Right lobe of liver (tissue), 6 donors: ENCODE data around the gene NTM. TPM values are rescaled to one million over a fixed set of nuclear protein-coding genes. Genes with fewer than 3 reads are reported as not detected.

Source experiments
- ATAC-seq, 4 donors: fragments of 200-7000 bp; cut with Tn5 transposase; one replicate each; pipeline ENCODE4 v1.9.1; 2020; ENCODE audit warnings: mild to moderate bottlenecking in 4 of 4, moderate library complexity in 4 of 4
- DNase-seq, 3 donors: peaks; one replicate each; pipeline ENCODE4 v3.0.0-alpha.2; 2020
- H3K27ac ChIP-seq, 3 donors: fragments of 200-600 bp; one replicate each; pipeline ENCODE4 v1.8.0; 2022
- H3K27me3 ChIP-seq, 2 donors: fragments of 200-600 bp; one replicate each; pipeline ENCODE4 v1.8.0; 2022
- H3K36me3 ChIP-seq, 4 donors: fragments of 200-600 bp; sonication (generic) in 1 of 4; one replicate each; pipeline versions ENCODE4 v1.5.1 to v1.8.0; 2017 to 2022; ENCODE audit warnings: control low read depth in 1 of 4
- H3K4me1 ChIP-seq, 4 donors: fragments of 200-600 bp; sonication (generic) in 1 of 4; one replicate each; pipeline versions ENCODE4 v1.5.1 to v1.8.0; 2017 to 2022; ENCODE audit warnings: control low read depth in 1 of 4
- H3K4me3 ChIP-seq, 3 donors: fragments of 200-600 bp; one replicate each; pipeline ENCODE4 v1.8.0; 2022
- H3K9me3 ChIP-seq, 4 donors: fragments of 200-600 bp; sonication (generic) in 1 of 4; one replicate each; pipeline versions ENCODE4 v1.5.1 to v1.8.0; 2017 to 2022; ENCODE audit warnings: control low read depth in 1 of 4
- POLR2A ChIP-seq: fragments of 450-650 bp; IDR thresholded peaks from one replicate; pipeline ENCODE4 v1.6.1; 2017; ENCODE audit warnings: antibody characterized with exemption, mild to moderate bottlenecking
- WGBS: methylation state at CpG from one replicate; pipeline ENCODE4 v1.1.6; 2018; ENCODE audit warnings: low coverage, low lambda C conversion rate; ENCODE audit not compliant: insufficient coverage; ENCODE audit errors: missing lambda C conversion rate; 5-methylcytosine and 5-hydroxymethylcytosine counted together
- intact Hi-C, 2 donors: fragments of 100-400 bp; cut with DNase I; formaldehyde crosslinking; loops; one replicate each; pipeline versions ENCODE4 v1.11.2 to v1.14.1; 2022
- total RNA-seq, 6 experiments: library from RNA; depleted of rRNA in 2 of 6; stranded (reverse); fragments of >200 nt in 2 of 6; fragmentation: NEBNext Ultra II Directional in 3 of 6; extraction: Animal tissue kit (Norgen Biotek cat#: 25700) in 3 of 6; gene quantifications; one replicate each; pipeline versions ENCODE4 v1.1.0 to v1.2.4, GENCODE V29; 2016 to 2023
- TF ChIP-seq, protein P1 (sequence below), 4 donors: fragments of 200-600 bp in 3 of 4; fragments of 450-650 bp in 1 of 4; IDR thresholded peaks; one replicate each; pipeline versions ENCODE4 v1.5.1 to v1.8.0; 2016 to 2022; ENCODE audit warnings: antibody characterized with exemption in 4 of 4, mild to moderate bottlenecking in 2 of 4
- donor health status: DM: no; HTN: yes; CAD: no.
- donor health status: DM: no; HTN: no; CAD: no.
- donor health status: DM: no; HTN: no; CAD: no.
- donor health status: DM: no; HTN: yes; CAD: no.
- donor health status: DM: no; HTN: yes; CAD: no.

The NTM gene
- total RNA-seq, 6 experiments from 2014 or later: 0.35 TPM; not detected in 5

DNA sequence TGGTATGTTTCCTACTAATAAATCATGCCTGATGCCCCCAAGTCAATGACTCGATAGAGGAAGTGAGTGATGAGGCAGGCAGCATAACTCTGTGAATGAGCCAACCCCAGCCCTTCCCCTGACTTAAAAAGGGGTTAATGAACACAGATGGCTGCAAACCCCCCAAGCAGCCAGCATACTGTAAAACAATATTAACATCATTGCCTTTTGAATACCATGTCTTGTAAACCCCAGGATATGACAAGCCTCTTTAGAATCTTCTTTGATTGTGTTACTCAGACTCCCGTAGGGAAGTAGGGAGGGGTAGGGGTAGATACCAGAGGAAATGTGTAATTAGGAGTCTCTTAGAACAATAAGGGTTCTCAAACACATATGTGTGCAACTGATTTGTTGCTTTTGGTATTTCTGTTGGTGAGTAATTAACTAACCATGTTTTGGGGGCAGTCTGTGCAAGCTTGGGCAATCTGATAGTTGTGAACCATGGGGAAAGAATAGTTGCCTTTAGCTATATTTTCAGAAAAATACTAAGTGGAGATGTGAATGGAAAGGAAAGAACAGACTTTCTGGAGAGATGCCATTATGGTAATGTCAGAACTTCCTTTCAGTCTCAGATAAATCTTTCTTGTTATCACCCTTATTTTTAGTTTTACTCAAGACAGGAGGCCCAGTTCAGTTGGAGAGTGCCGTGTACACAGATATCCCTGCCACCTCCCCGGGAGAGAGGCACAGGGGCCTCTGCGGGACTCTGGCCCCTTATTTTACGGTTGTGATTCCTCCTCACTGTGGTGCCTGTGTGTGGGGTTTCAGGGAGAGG, 701.8 kb downstream of the NTM start:
- ATAC-seq (peak in 2 of 4 donors; percentile 60 to 68), DNase-seq (no peak)
- Histone ChIP-seq H3K4me1 (no peaks in the 10 kb centered on the region), H3K9me3 (no peaks in the 10 kb centered on the region), H3K27ac (peak overlapping the region in 1 of 3 donors; percentile 32), H3K27me3 (no peaks in the 10 kb centered on the region), H3K4me3 (no peak overlapping the region), H3K36me3 (no peaks in the 10 kb centered on the region)
- intact Hi-C loops: no loop called here
- 18% methylated on average over 5 of the region's 6 CpGs for WGBS
- TF ChIP-seq, protein P1, sequence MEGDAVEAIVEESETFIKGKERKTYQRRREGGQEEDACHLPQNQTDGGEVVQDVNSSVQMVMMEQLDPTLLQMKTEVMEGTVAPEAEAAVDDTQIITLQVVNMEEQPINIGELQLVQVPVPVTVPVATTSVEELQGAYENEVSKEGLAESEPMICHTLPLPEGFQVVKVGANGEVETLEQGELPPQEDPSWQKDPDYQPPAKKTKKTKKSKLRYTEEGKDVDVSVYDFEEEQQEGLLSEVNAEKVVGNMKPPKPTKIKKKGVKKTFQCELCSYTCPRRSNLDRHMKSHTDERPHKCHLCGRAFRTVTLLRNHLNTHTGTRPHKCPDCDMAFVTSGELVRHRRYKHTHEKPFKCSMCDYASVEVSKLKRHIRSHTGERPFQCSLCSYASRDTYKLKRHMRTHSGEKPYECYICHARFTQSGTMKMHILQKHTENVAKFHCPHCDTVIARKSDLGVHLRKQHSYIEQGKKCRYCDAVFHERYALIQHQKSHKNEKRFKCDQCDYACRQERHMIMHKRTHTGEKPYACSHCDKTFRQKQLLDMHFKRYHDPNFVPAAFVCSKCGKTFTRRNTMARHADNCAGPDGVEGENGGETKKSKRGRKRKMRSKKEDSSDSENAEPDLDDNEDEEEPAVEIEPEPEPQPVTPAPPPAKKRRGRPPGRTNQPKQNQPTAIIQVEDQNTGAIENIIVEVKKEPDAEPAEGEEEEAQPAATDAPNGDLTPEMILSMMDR (IDR thresholded peaks at IDR 0.05): no peak
- no peak for TF ChIP-seq POLR2A

DNA sequence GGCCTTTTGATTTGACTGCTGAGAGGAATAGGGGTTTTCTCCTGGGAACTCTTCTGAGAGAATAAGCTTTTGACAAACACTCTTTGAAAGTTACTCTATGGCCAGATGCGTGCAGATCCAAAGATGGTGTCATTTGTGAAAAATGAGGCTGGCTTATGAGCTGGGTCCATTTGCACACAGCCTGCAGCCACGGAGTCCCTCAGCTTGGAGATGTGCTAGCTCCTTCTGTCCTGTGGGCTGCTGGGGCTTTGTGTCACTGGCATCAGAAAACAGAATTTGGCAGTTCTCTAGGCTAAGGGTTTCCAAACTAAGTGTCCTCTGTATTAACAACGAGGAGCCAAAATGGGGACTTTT, 702.4 kb downstream of the NTM start:
- intact Hi-C loops: no loop called here
- no peaks in the 10 kb centered on the region for H3K27me3 ChIP-seq
- no peaks in the 10 kb centered on the region for H3K9me3 ChIP-seq

DNA sequence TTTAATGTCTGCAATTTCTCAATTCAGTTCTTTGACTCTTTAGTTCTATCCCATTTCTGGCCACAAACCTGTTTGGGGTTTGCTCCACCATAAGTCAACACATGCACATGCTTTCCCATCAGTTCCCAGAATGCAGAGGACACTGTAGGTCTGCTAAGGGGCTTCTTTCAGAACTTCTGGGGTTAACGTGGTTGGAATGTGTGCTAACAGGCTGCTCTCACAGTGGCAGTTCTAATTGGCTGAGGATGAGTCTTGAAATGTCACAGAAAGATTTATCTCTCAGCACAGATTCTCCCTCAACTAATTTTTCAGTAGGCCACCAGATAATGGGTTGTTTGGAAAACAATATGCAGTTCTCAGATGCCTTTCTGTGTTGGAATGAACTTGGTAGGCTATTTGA, 703.4 kb downstream of the NTM start:
- H3K27ac ChIP-seq: no peak overlapping the region
- intact Hi-C loops: no loop called here
- DNase-seq: no peak
- TF ChIP-seq, protein P1 (IDR thresholded peaks at IDR 0.05): no peak
- TF ChIP-seq POLR2A: no peak
- no peak overlapping the region for H3K4me3 ChIP-seq
- no peaks in the 10 kb centered on the region for H3K27me3 ChIP-seq
- no peak for ATAC-seq
- H3K4me1 ChIP-seq: no peaks in the 10 kb centered on the region
- 20% methylated on average over 1 of the region's 1 CpG for WGBS
- no peaks in the 10 kb centered on the region for H3K9me3 ChIP-seq
- no peaks in the 10 kb centered on the region for H3K36me3 ChIP-seq

More for the DNA sequence above, 702.4 kb downstream of the NTM start:
- no peak for DNase-seq
- Histone ChIP-seq H3K4me3 (no peak overlapping the region), H3K4me1 (no peaks in the 10 kb centered on the region), H3K27ac (peak overlapping the region in 1 of 3 donors; percentile 32), H3K36me3 (no peaks in the 10 kb centered on the region)
- TF ChIP-seq POLR2A: no peak
- TF ChIP-seq, protein P1 (IDR thresholded peaks at IDR 0.05): no peak
- no peak for ATAC-seq
- 33% methylated on average over 2 of the region's 3 CpGs for WGBS

DNA sequence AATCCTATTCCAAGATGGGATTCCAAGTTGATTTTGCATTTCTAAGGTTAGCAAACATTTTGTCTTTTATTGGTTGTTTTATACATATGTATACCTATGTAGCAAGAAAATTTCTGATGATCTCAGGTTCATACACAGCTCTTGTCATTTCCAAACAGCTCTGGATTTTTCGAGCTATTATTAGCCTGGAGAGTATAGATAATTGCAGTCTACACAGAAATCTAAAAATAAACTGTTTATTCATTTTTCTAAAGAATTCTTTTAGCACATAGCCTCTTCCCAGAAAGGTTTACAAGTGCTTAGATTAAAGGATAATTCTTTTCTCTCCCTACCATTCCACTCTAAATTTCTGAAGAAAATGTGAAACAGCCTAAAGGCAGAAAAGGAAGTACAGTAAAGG, 705.0 kb downstream of the NTM start:
- DNase-seq (no peak), ATAC-seq (no peak)
- TF ChIP-seq, protein P1 (IDR thresholded peaks at IDR 0.05): no peak
- TF ChIP-seq POLR2A: no peak
- intact Hi-C loops: no loop called here
- Histone ChIP-seq H3K27ac (no peak overlapping the region), H3K36me3 (no peaks in the 10 kb centered on the region), H3K27me3 (no peaks in the 10 kb centered on the region), H3K4me3 (no peak overlapping the region), H3K9me3 (no peaks in the 10 kb centered on the region), H3K4me1 (no peaks in the 10 kb centered on the region)
- 21% methylated on average over 1 of the region's 1 CpG for WGBS
